ENCODE measurements around the gene ZFP64.

- no peak for TF ChIP-seq CTCF (IDR thresholded peaks at IDR 0.05)
- no peak for TF ChIP-seq POLR2AphosphoS5 (IDR thresholded peaks at IDR 0.05)
- TF ChIP-seq POLR2A (IDR thresholded peaks at IDR 0.05): no peak
Measured at GRCh38 chr20:52104546-52105441, 86.8 kb downstream of the ZFP64 start.
